GM19099 (cell line): ENCODE measurements around the gene APBB1.

ENCODE experiments used
- POLR2A ChIP-seq: IDR thresholded peaks from 3 replicates; pipeline ENCODE4 v1.6.1; 2011; ENCODE audit warnings: low read depth; ENCODE audit not compliant: insufficient read length; ENCODE audit errors: extremely low read depth

APBB1 gene

DNA sequence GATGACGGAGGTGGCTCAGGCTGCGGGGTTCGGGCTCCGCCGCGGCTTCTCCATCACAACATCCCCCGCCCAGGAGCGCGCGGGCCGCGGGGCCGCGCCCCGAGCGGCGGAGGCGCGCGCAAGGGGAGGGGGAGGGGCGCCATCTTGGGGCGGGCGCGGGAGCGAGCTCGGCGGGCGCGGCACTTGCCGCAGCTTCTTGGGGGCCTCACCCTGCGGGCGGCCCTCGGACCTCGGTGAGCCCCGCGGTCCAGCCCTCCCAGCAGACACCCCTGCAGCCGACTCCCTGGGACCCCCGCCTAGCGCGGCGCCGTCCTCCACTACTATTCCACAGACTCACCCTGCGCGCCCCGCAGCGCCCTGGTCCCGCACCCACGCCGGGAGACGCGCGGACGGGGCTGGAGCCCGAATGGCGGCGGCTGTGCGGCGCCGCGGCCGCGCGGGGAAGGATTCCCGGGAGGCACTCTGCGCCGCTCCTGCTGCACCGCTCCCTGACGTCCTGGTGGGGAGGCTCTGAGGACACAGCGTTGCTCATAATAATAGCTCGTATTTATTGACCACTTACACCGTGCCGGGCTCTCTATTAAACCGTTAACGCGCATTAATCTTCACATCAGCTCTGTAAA lies at the start of gene APBB1:
TSS of gene APBB1 (minus strand) at position 86 of the 623 bp plus-strand sequence. CDS start 7,747 bp downstream, outside the sequence.
- TF ChIP-seq POLR2A = no peak

DNA sequence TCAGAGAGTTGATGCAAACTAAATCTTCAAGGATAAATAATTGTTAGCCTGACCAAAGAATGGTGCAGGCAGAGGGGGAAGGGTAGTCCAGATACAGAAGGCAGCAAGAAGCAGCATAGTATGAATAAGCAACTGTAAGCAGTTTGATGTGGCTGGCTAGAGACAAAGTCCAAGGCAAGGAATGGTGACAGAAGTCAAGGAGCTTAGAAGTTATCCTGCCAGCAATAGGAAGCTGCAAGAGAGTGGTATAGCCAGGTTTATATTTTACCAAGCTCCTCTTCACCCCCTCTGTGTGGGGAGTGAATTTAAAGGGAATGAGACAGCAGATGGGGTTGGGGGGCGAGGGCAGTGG lies 40.2 kb upstream of the APBB1 start:
- no peak for TF ChIP-seq POLR2A

DNA sequence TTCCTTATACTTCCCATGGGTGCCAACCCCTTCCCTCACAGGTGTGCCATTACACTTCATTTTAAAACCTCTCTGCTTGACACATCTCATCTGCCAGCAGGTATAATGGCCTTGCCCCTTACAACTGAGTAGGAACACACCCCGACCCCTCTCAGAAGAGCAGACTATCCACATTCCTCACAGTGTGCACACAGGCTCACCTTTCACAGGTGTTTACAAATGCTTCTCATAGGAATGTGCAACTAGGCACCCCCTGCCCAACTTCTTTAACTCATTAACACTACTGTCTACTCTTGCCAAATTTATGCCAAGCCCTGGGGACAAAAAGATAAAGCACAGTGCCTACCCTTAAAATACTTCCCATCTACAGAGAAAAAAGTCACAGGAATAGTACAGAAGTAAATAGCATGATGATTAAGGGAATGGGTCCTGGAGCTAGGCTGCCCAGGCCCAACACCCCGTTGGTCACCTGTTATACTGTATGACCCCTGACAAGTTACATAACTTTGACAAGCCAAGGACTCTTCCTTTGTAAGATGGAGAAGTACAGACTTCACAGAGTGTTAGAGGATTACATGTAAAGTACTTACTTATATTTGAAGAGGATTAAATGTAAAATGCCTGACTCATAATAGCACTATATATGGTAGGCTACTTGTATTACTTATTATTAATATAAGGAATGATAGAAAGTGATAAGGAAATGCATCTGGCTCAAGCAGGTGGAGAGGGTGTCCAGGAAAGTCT lies 39.6 kb upstream of the APBB1 start:
- TF ChIP-seq POLR2A = no peak

DNA sequence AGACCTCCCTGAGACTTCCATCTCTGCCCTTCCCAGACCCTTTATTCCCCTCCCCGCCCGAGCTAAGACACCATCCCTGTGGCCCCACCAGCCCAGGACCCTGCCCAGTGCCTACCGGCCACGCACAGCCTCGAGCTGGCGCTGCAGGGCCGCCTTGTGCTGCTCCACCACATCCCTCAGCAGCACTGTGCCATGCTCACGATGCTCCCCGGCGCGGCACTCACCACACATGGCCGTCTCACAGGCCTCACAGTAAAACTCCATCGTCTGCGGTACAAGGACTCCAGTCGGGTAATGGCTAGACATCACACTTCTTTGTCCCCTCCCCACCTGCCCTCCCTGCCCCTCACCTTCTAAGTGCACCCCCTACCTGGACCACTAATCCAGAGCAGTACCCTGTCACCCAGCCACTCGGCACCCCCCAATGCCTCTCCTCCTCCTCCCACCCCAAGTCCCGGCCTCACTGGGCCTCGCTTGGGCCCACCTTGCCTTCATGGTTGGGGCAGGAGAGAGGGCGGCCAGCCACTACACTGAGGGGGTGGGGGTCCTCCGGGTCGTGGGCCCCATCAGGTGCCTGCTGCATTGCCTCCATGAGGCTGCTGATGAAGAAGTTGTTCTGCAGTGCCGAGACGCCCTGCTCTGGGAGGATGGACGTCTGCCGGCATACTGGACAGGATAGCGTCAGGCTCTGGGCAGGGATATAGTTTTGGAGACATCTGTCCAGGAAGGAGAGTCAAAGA lies 38.9 kb upstream of the APBB1 start:
- no peak for TF ChIP-seq POLR2A

DNA sequence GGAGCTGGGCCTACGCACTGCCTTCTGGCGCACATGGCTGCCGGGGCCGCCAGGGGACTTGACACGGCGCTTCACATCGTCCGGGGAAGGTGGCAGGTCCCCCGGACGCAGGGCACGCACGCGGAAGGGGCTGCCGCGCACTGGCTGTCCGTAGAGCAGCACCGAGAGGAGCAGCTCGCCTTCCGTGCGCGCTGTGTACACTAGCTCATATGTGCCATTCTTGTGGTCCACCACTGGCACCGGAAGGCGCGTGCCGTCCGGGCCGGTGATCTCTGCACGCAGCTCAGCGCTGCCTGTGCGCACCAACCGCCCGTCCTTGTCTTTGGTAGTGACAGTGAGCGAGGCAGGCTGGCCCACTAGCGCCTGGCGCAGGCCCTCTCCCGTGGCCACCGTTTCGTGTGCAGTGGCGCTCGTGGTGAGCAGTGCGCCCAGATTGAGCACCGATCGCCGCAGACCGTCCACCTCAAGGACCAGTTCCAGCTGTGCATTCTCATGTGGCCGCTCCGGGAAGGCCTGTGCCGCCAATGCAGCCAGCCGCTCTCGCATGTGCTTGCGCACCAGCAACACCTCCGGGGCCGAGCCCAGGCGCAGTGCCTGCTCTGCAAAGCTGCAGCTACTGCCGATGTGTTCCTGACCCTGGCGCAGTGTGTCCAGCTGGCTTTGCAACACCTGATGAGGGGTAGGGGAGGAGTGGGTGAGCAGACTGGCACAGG lies 37.6 kb upstream of the APBB1 start:
- TF ChIP-seq POLR2A = no peak

DNA sequence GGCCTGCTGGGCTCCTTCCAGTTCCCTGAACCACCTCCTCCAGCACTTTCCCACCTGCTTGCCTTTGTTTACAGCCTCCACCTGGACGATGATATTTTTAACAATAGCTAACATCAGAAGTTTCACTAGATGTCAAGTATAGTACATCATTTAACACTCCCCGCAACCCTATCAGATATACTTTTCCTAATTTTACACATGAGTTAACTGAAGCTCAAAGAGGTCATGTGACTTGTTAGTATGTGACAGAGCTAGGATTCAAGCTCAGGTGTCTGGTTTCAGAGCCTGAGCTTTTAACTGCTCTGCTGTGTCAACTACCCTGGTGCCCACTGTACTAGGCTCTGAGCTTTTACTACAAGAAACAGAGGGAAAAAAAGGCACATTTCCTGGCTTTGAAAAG lies 36.2 kb upstream of the APBB1 start:
- no peak for TF ChIP-seq POLR2A

DNA sequence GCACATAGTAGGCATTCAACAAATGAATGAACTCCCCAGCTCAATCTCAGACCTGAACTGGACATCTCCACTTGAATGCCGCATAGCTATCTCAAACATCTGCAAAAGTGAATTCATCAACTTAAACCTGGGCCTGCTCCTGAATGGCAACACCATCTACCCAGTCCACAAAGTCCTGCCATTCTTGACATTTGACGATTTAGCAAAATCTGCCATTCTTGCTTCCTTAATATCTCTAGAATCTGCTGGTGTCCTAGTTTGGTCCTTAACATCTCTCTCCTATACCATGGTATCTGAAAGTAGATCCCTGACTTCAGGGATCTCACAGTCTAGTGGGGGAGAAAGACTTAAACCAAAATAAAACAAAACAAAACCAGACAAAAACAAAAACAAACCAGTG lies 34.3 kb upstream of the APBB1 start:
- no peak for TF ChIP-seq POLR2A

- TF ChIP-seq POLR2A = no peak
These were observed 33.3 kb upstream of the APBB1 start for GRCh38 chr11:6452219-6452618.

GRCh38 chr11:6448574-6448973 lies 29.7 kb upstream of the APBB1 start:
- TF ChIP-seq POLR2A = no peak

GRCh38 chr11:6443269-6444003 lies 24.5 kb upstream of the APBB1 start:
- TF ChIP-seq POLR2A = no peak

GRCh38 chr11:6442441-6442840 lies 23.5 kb upstream of the APBB1 start:
- TF ChIP-seq POLR2A = no peak

- TF ChIP-seq POLR2A = no peak
These were observed 22.0 kb upstream of the APBB1 start, which contains the start of gene HPX for GRCh38 chr11:6440906-6441358. Gene HPX, minus strand, starts transcription at chr11:6440987. Its CDS starts 24 bp downstream, at chr11:6440963.

GRCh38 chr11:6438979-6439571 lies 20.2 kb upstream of the APBB1 start:
- no peak for TF ChIP-seq POLR2A

GRCh38 chr11:6437993-6438392 lies 19.1 kb upstream of the APBB1 start:
- TF ChIP-seq POLR2A = no peak
